ENCODE data around the gene TUBB.

The TUBB gene

GRCh38 chr6:30743099-30744053 lies 23.2 kb downstream of the TUBB start:
- ATAC-seq: no peak
- TF ChIP-seq ARNTL (CRISPR knock-in tag; IDR thresholded peaks at IDR 0.05; ENCODE audit: borderline replicate concordance, low read depth) (no peak), SNAI2 (CRISPR knock-in tag; IDR thresholded peaks at IDR 0.05) (no peak), GLIS3 (CRISPR knock-in tag; IDR thresholded peaks at IDR 0.05) (no peak), PPARA (CRISPR knock-in tag; IDR thresholded peaks at IDR 0.05; ENCODE audit: borderline replicate concordance) (no peak), CSDC2 (CRISPR knock-in tag; IDR thresholded peaks at IDR 0.05) (0 out of 2 replicates have a peak, but pooled peaks have one; percentile 72), ISL1 (CRISPR knock-in tag; IDR thresholded peaks at IDR 0.05) (no peak), ZFP3 (CRISPR knock-in tag; IDR thresholded peaks at IDR 0.05) (peak; percentile 70), TSHZ2 (CRISPR knock-in tag; IDR thresholded peaks at IDR 0.05) (0 out of 2 replicates have a peak, but pooled peaks have one; percentile 12), TCF4 (CRISPR knock-in tag; IDR thresholded peaks at IDR 0.05; ENCODE audit: borderline replicate concordance) (no peak), ZNF565 (CRISPR knock-in tag; conservative IDR thresholded peaks at IDR 0.05; ENCODE audit: low read depth) (no peak), RARB (CRISPR knock-in tag; IDR thresholded peaks at IDR 0.05) (no peak), TOX (CRISPR knock-in tag; IDR thresholded peaks at IDR 0.05; ENCODE audit: borderline replicate concordance) (no peak)

GRCh38 chr6:30744054-30744805 lies 24.1 kb downstream of the TUBB start, which contains the start of gene IER3:
IER3 (minus strand) TSS chr6:30744547; CDS start chr6:30744518, 29 bp downstream.
- peak; percentile 3; the same call in 2 of the 3 replicates for ATAC-seq
- TF ChIP-seq CSRNP3 (CRISPR knock-in tag; IDR thresholded peaks at IDR 0.05): no peak
- no peak for TF ChIP-seq ISL1 (CRISPR knock-in tag; IDR thresholded peaks at IDR 0.05)
- no peak for TF ChIP-seq ZNF8 (CRISPR knock-in tag; IDR thresholded peaks at IDR 0.05)
- TF ChIP-seq PATZ1 (CRISPR knock-in tag; IDR thresholded peaks at IDR 0.05; ENCODE audit: borderline replicate concordance): no peak
- TF ChIP-seq RARB (CRISPR knock-in tag; IDR thresholded peaks at IDR 0.05): no peak
- no peak for TF ChIP-seq ZFP3 (CRISPR knock-in tag; IDR thresholded peaks at IDR 0.05)
- no peak for TF ChIP-seq ARNTL (CRISPR knock-in tag; IDR thresholded peaks at IDR 0.05; ENCODE audit: borderline replicate concordance, low read depth)
- TF ChIP-seq TSHZ2 (CRISPR knock-in tag; IDR thresholded peaks at IDR 0.05): no peak

- TF ChIP-seq BACH2 (CRISPR knock-in tag; IDR thresholded peaks at IDR 0.05; ENCODE audit: borderline replicate concordance) (no peak), PPARA (CRISPR knock-in tag; IDR thresholded peaks at IDR 0.05; ENCODE audit: borderline replicate concordance) (no peak), ZC3H10 (CRISPR knock-in tag; IDR thresholded peaks at IDR 0.05) (no peak), ZFP30 (CRISPR knock-in tag; IDR thresholded peaks at IDR 0.05) (no peak), ZNF8 (CRISPR knock-in tag; IDR thresholded peaks at IDR 0.05) (no peak), ARNTL (CRISPR knock-in tag; IDR thresholded peaks at IDR 0.05; ENCODE audit: borderline replicate concordance, low read depth) (no peak), CSDC2 (CRISPR knock-in tag; IDR thresholded peaks at IDR 0.05) (no peak), CSRNP3 (CRISPR knock-in tag; IDR thresholded peaks at IDR 0.05) (no peak), TCF4 (CRISPR knock-in tag; IDR thresholded peaks at IDR 0.05; ENCODE audit: borderline replicate concordance) (no peak), ZNF70 (CRISPR knock-in tag; IDR thresholded peaks at IDR 0.05) (no peak)
Measured at GRCh38 chr6:30747300-30747687, 27.1 kb downstream of the TUBB start.

More at GRCh38 chr6:30747300-30747687, 27.1 kb downstream of the TUBB start:
- ATAC-seq: no peak
